GM19452 (cell line): Measurements from ENCODE around the gene BMF.
A peak's percentile ranks its signal among the peaks of the same experiment; 100 is the strongest.
"Not testable (repeated sequence)": the region's sequence is repeated elsewhere in the genome, so short reads cannot be mapped to it uniquely, and the experiment has no call there.

Experiments used
- ATAC-seq: cut with Tn5 transposase; IDR thresholded peaks from one replicate; pipeline ENCODE4 v1.9.1; 2021; ENCODE audit not compliant: unreplicated experiment

The BMF gene

DNA sequence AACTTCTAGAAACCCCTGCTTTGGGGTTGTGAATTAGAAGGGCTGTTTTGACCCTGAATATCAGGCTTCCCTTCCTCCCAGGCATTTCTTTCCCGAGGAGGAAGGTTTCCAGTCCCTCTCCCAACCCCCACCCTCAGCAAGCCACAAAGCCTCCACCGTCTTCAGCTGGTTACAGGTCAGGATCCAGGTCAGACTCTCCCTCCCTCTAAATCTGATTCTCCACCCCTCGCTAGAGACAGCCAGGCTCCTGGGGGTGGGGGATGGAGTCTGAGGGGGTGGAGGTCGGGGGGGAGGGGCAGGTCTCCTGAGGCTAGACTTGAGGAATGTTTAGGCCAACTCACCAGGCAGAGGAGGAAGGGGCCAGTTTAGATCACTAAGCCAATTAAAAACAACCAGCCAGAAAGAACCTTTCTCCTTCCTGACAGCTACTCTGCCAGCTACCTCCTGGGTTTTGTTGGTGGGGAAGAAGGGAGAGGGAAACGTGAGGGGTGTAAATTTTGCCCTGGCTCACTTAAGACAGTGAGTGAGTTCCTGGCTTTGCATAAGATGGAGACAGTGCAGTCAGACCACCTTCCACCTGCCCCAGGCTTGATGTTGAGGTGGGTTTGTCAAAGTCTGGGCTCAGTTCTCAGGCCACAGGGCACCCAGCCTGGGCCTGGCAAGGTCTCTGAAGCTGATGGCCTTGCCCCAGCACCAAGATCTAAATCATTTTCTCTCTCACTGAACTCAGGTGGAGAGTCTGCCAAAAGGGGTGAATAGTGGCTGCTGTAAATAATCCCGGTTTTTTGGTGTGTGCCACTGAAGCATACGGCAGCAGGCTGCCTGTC lies 19.5 kb downstream of the BMF start:
- ATAC-seq = no peak

GRCh38 chr15:40087991-40088928 lies 20.4 kb downstream of the BMF start:
- no peak for ATAC-seq

DNA sequence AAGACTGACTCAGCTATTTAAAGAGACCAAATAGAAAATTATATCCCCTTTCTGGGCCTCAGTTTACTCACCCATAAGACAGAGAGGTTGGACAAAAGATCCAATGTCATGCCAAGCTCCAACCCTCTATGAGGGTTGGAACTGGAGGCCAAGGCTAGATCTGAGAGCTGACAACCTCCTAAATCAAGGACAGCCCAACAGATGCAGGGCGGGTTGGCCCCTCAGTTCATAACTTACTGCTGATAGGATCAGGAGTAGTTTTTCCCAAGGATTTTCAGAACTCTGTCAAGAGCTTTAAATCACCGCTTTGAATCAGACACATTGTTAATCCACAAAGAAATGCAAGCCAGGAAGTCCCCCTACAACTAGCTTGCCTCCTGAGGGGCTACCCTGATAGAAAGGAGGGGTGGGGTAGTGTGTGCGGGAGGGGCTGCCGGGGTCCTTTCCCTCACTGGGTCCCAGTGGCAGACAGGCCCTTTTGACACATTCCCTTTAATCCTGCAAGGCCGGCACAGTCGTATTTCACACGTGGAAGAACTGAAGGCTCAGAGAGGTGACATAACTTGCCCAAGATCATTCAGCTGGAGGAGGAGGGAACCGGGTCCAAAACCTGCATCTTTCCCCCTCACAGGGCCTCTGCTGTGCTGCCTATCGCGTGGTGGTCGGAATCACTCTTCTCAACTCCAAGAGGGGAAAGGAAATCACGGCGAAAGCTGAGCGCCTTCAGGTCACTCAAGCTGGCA lies 21.4 kb downstream of the BMF start:
- no peak for ATAC-seq

DNA sequence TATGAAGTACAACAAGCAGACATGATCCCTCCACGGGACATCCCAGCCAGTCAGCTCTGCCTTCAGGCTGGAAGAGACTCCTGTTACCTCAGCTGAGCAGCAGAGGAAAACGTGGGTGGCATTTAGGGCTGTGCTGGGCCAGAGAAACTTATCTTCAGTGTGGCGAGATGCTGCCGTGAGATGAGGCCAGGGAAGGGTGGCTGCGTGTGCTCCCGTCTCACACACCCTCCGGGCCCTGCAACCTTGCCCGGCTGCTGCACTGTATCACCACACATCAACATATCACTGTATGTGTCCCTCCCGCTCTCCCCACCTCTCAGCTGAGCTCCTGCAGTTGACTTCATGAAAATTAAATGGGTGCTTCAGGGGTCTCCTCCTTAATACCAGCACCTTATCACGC lies 23.4 kb downstream of the BMF start:
- no peak for ATAC-seq

DNA sequence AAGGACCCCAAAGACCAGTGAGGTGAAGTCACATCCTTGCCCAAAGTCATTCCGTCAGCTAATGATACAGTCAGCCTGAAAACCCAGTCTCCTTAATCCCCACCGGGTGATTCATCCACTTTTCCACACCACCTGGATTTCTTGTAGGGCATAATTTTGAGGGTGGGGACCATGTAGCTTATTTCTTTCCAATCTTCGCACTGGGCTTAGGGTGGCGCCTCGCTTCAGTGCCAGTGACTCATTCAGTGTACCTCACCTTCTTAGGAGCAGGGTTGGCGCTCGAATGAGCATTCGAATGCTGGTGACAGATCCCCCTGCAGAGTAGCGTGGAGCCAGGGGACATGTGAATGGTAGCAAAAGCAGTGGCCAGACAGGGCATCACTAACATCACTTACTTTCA lies 24.0 kb downstream of the BMF start:
- no peak for ATAC-seq

DNA sequence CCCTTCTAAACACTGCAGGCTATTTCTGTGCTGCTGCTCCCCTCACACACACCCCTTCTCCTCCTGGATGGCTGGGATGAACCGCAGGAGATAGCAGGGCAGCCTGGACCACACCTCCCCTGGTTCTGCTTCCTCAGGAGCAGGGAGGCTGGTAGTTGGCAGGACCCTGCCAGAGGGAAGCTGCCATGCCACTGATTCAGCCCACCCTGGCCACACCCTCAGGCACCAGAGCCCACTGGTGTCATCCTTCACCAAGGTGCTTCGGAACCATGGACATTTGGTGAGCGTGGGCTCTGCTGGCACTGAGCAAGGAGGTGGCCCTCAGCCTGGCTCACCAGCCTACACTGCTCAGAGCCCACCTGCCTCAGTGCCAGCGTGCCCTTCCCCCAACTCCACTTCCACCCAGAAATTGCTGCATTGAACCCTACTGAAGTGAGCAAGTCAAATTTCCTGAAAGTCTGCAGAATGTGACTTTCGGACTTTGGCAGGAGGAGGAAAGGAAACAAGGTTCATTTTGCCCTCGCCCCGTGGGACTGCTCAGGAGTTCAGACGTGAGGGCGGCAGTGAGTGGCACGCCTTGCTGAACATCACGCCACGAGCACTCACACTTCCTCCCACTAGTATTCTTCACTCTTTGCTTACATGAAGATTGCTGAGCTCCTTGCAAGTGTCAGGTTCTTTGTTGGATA lies 26.3 kb downstream of the BMF start:
- ATAC-seq = no peak

DNA sequence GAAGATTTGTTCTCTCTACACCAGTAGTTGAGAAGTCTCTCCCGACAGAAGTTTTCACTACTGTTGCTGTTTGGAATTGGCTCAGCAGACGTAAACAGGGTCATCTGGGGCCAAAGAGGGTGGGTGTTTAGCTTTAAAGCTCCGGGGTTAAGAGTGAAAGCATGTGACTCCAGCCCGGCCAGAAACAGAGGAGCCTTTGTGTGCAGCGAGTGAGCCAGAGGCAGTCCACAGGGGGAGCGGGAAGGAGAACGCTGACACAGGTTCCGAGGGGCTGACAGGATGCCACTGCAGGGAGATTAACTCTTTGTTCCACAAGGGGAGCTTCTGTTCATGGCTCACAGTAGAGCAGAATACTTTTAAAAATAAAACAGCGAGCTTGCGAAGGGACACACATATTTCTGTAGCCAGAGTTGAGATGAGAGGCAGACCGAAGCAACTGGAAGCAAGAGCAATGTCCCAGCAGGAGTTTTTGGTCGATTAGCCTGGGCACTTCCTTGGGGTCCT lies 26.9 kb downstream of the BMF start:
- no peak for ATAC-seq

- ATAC-seq = no peak
Observed at GRCh38 chr15:40080847-40081246, 27.8 kb downstream of the BMF start.

DNA sequence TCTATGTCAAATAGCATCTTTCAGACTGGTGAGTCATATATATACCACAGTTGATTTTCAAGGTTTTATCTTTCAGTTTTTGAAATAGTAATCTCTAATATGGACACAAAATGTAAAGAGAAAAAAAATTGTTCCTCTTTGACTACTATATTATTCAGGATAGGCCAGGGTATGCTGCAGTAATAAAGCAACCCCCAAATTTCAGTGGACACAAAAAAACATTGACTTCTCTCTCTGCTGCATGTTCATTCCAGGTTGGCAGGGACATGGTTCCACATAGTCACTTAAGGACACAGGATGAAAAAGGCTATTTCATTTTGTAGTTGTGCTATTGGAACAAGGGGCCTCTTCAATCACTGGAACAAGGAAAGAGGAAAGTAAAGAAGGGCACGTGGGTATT lies 28.6 kb downstream of the BMF start:
- no peak for ATAC-seq

DNA sequence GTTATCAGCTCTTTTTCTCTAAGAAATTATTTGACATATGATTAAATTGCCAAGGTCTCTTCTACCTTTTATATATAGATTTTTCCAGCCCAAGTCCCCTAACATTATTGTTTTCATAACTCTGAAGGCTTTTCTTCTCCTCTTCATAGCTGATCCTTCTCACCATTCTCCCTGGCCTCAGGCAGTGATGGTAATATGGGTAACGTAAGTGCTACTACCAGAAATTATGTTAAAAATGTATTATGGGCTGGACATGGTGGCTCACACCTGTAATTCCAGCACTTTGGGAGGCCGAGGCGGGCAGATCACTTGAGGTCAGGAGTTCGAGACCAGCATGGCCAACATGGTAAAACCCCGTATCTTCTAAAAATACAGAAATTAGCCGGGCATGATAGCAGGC lies 29.2 kb downstream of the BMF start:
- ATAC-seq = no peak

GRCh38 chr15:40075298-40076044 lies 33.2 kb downstream of the BMF start:
- ATAC-seq = no peak

GRCh38 chr15:40074656-40075055 lies 34.0 kb downstream of the BMF start:
- not testable (repeated sequence) for ATAC-seq

DNA sequence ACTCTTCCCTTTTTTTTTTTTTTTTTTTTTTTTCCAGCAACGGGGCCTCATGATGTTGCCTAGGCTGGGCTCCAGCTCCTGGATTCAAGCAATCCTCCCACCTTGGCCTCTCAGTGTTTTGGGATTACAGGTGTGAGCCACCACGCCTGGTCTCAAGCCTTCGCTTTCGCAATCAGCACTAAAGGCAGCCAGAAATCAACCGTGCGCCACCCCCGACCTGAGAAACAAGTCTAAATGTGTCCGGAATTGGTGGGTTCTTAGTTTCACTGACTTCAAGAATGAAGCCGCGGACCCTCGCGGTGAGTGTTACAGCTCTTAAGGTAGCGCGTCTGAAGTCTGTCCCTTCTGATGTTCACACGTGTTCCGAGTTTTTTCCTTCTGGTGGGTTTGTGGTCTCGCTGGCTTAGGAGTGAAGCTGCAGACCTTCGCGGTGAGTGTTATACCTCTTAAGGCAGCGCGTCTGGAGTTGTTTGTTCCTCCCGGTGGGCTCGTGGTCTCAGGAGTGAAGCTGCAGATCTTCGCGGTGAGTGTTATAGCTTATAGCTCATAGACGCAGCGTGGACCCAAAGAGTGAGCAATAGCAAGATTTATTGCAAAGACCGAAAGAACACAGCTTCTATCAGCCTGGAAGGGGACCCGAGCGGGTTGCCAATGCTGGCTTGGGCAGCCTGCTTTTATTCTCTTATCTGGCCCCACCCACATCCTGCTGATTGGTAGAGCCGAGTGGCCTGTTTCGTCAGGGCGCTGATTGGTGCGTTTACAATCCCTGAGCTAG lies 34.8 kb downstream of the BMF start:
- not testable (repeated sequence) for ATAC-seq

DNA sequence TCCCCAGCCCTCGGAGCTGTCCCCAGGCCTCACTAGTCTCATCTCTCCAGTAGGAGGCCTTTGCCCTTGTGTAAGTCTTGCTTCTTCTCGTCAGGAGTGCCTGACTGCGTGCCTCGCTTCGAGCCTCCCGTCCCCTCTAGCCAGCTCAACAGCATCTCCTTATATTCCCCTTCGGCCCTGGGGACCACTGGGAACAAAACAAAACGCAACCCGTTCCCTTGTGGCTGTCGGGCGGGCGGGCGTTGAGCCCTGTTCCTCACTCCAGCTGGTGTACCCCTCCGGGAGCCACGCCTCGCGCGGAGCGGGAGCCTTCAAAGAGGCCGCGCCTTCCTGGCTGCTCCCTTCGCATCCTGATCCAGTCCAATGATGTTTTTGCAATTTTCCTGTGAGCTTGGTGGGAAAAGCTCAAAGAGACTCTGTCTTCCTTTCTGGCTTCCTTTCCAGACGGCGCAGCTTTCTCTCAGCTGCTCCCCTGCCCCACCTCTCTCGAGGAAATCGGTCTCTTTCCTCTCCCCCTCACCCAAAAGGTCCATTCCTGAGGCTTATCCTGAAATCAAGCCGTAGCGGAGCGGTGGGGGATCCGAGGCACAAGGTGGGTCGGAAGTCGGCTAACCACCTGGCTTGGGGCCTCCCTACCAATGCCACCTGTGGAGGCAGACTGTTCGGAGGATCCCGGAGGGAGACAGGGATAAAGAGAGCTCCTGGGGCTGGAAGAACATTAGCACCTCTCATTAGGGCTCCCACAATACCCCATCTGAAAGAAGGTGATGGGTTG lies 36.3 kb downstream of the BMF start:
- ATAC-seq = no peak

- no peak for ATAC-seq
Observed at GRCh38 chr15:40070608-40071218, 38.0 kb downstream of the BMF start.

DNA sequence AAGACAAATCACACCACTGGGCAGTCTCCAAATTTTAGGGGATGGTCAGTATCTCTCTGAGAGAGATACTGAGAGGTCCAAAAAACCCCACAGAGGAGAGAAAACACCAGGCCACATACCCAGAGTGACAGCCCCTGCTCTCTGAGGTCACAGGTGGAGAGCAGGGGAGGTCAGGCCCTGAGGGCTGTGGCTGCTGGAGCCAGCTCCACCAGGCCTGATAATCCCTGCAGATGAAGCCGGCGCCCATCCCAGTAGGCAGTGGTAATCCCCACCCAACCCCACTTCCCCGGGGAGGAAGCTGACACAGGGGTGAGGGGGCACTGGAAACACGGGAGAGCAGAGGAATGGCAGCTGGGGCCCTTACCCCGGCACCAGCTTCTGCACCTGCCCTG lies 38.5 kb downstream of the BMF start:
- ATAC-seq = no peak

DNA sequence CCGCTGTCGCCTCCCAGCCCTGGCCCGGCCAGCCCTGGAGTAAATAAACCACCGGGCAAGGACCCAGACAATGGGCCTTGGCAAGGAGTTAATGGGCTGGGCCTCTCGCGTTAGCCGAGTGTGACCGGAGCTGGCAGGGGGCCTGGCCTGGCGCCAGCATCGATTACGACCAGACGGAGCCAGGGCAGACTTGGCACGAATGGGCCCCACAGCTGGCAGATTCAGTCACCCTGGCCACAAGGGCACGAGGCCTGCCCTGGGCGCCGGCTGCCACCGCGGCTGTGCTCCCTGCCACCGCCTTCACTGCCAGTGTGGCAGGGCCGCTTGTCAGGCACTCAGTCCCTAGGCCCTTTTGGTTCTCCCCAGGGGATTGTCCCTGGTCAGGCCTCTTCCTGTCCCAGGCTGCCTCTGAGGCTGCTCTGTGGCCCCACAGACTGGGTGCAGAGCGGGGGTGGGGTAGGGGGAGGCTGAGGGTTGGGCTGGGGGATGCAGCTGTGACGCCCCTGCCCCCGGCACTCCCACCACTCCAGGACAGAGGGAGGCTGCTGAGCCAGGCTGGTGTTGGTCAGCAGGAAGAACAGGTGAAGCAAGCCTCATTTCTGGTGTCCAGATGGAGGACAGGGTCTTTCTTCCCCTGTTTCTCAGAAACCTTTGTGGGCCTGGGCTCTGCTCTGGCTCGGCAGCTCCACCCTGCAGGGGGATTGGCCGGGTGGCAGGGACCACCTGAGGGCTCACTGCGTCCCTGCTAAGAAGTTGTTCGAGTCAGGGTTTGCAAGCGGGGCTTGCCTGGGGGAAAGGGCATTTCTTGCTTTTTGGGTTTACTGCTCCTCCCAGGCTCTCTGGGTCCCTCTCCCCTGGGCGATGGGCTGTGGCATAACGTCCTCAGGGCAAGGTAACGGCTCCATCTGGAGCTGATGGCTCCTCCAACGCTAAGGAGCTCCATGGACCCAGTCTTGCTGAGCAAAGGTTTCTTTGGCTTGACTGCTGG lies 39.2 kb downstream of the BMF start:
- peak; percentile 62 for ATAC-seq
